HG03103 (cell line): ENCODE measurements around the gene GLI3.

Source experiments
- ATAC-seq: cut with Tn5 transposase; IDR thresholded peaks from one replicate; pipeline ENCODE4 v1.9.1; 2021; ENCODE audit warnings: low read depth; ENCODE audit not compliant: unreplicated experiment

Gene GLI3

DNA sequence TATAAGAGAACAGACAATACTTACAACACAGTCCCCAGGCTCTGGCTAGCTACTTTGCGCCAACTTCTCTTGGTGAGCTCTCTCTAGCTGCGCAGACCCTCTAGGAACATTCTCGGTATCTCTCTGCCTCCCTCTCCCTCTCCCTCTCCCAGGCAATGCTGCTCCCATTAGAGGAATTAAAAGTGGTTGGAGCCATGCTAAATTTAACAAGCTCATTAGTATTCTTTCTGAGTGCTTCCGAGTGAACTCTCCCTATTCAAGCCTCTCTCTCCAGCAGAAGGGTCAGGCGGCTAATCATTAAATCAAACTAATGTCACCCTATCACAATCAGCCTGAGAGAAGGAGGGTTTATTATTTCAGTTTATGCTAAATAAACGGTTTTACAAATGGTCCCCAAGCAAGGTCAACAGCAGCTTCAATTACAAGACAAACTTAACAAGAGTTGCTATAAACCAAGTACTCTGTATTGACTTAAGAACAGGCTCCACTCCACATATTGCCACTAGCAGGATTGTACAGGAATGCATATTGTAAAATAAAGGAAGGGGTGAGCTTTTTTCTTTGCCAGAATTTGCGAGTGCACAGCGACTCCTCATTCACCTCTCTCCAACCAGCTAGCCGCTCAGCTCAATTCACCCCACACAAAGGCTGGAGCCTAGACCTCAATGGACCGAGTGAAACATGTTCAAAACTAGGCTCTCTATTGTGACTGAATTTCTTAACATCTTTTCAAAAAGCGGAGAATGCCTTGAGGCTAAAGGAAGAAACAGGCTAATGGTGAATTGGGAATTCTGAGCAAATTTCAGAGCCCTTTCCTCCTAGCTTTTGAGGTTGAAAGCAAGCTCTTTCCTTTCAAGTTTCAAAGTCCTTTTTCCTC lies 84.4 kb downstream of the GLI3 start:
- no peak for ATAC-seq

DNA sequence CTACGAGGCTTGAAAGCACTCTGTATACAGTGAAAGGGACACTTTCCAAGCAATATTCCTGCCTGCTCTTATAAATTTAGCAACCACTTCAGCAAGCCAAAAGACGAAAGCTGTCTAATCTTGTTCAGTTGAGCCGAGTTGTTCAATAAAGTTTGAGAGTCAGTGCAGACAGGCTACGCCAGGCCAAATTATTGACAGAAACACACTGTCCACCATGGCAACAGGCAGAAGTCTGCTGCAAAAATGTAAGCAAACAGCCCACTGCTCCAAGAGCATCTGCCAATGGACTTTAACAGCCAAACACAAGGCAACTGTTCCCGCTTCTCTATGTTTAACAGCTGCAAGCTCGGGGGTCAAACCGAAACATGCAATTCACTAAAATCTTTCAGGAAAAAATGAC lies 85.7 kb downstream of the GLI3 start:
- no peak for ATAC-seq

DNA sequence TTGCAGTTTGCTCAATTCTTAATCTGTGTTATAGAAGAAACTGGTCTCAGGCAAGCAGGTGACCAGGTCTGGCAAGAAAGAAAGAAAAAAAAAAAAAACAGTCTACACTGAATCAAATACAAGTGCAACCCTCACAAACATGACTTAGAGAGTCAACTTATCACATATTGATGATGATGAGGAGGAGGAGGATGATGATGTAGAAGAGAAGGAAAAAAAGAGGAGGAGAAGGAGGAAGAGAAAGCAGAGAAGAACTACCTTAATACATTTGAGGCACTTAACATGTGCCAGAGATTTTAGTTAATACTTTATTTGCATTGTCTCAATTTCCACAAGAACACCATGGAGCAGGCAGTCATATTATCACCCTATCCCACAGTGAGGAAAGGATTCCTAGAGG lies 91.5 kb downstream of the GLI3 start:
- no peak for ATAC-seq

DNA sequence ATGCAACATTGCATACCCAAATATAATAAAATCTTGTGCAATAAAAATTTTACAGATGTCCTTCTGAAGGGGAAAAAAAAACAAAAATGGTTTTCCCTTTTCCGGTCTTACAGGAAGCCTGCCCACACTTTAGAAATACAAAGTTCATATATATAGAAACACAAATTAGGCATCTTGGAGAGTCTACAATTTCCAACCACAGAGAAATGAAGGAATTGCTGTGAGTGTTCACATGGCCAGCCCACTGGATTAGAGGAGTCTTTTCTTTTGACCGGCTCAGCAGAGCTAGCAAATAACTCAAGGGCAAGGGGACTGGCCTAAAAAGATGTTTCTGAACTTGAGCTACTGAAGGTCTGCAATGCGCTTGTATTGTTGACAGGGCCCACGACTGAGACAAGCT lies 92.4 kb downstream of the GLI3 start:
- no peak for ATAC-seq

DNA sequence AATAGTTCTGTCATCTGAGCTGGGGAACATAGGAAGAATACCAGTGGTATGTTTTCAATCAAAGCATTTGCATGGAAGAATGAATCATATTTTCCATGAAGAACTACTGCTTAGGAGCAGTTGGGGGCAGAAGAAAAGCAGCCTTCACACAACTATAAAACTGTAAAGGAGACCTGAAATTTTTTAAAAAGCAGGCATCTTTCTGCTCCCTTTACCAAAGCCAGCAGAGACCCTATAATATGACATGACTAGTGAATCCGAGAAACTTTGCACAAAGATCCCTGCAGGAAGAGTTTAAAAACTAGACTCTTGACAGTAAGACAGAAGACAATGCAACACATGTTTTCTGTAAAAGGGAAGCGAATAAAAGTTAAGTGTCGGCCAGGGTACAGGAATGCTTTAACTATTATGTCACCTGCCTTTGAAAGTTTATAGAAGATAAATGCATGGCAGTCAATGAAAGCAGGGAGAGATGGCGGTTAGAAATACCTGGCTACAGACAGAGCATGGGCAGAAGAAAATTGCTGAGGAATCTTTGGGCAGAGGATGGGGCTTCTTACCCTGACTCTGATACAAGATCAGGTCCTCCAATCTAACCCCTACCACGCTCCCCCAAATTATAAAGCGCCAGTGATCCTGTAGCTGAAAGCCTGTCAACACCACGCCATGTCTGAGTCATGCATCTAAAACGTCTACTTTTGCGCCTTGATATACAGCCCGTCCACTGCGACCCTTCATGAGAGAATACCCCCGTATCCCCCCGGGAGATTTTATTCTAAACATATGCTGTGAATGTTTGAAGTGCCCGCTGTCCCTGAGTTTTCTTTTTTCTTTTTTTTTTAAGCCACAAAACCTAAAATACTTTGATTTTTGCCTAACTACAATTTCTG lies 93.1 kb downstream of the GLI3 start:
- ATAC-seq = no peak

DNA sequence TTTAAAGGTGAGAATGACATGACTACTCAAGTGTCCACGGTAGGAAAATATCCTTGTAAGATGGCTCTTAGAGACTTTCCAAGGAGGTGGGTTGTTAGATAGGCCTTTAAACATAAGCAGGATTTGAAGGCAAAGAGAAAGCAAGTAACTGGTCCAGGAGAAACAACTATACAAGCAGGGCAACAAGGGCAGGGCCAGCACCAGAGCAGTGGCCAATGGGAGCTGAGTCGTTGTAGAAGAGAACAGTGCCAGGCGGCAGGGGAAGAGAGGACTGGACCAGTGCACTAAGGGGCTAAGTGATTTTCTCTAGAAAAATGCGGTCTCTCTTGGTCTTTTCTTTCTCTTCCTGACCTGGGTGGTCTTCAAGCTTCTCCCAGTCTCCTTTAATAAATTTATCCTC lies 94.9 kb downstream of the GLI3 start:
- ATAC-seq = no peak

DNA sequence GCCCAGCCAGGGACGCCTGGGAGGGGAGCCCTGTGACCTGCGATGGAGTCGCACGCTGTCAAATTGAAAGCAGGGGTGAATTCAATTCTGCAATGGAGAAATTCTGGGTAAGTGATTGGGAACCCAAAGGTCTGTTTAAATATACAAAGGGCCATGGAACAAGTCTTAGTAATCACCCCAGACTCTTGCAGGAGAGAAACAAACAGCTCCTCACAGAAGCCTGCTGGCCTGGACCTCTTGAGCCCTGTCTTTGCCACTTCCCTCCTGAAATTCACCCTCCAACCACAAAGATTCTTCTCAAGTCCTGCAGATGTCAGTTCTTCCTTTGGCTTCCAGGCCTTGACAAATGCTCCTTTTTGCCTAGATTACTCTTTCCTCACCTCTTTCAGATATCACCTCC lies 97.3 kb downstream of the GLI3 start:
- ATAC-seq = no peak

DNA sequence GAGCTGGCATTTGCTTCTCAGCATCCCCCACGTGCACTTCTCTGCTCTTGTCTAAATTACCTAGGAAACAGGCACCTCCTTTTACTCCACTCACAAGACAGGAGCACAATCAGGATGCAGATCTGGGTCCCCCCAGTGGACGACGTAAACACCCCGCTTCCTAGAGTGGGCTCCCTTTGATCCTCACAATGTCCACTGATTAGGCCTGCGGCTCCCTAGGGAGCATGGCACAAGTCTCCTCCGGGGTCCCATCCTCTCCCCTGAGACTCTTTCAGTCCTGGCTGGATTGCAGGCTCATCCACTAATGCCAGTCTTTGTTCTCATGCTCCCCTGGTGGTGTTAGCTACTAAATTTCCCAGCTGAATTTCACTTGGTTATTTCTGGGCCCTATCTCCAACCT lies 98.3 kb downstream of the GLI3 start:
- no peak for ATAC-seq

DNA sequence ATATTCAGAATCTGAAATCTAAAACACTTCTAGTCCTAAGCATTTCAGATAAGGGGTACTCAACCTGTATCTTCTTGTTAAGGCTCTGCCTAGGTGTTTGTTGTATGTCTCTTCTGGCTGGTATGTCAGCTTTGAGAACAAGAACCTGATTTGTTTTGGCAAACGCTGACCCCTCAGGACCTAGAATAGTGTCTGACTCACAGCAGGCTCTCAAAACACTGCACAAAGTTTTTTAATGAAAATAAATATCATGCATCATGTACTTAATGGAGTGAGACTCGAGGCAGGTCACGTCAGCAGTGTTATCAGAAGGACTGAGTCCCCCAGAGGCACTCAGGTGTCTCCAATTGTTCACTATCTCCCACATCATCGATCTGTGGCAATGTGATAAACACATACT lies 99.1 kb downstream of the GLI3 start:
- no peak for ATAC-seq

DNA sequence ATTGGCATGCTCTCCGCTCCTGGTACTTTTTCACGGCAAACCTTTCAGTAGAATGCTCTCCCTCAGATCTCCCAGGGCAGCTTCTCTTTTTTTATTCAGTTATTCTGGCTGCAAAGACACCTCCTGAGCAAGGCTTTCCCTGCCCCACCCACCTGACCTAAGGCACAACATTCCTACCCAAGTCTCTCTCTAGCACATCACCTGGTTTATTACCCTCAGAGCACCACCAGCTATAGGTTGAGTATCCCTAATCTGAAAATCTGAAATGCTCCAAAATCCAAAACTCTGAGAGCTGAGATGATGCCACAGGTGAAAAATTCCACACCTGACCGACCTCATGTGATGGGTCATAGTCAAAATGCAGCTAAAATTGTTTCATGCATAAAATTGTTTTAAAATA lies 99.6 kb downstream of the GLI3 start:
- ATAC-seq = no peak

DNA sequence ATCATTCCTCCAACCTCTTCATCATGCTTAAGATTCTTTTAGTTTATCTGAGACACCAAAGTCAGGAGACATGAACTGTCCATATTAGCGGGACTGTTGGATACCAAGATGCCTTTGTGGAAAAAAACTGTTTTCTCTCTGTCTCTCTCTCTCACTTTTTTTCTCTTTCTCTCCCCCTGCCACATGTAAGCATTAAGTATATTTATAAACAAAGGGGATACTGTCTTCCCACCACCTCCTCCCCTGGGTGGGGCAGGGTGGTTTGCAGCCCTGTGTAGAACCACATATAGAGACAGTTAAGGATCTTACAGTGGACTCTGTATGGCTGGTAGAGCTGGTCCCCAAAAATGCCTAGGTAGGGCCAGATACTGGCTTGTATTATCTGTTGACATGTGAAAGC lies 101.3 kb downstream of the GLI3 start:
- no peak for ATAC-seq

DNA sequence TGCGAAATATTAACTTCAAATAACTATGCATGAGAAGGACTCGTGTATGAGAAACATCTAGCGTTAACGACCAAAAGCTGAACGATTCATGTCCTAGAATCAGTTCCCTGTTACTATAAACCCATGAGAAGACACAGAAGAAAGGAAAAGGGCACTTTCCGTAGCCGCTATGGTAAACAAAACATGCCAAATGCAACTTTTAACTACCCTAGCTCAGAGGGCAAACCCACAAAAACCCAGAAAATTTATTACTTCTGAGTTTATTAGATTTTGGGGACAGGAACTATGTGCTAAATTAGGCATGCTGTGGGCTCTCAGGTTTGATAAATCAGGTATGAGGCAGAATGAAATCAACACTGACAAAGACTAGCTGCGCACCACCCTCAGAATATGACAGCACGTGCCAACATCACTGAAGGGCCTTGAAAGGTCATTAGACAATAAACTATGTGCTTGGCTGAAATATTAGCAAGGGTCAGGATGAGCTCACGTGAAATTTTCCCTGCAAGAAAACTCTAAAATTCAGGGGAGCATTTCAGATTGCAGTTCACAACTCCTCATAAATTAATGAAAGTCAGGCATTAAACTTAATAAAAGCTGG lies 102.6 kb downstream of the GLI3 start:
- no peak for ATAC-seq

DNA sequence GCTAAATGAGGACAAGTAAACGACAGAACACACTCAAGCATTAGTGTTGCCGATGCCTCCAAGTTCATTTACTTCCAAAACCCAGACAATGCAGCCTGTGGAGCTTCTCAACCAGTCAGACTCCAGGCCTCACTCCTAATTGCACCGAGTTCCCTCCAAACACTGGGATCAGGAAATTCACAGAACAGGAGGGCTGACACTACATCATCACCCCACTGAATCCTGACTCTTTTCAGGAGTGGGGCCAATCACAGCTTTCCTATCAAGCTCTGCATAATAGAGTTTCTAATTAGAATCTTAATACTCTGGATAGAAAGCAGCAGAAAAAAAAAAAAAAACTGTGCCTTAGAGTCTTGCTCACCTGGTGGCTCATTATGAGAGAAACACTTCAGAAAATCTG lies 103.7 kb downstream of the GLI3 start:
- no peak for ATAC-seq

DNA sequence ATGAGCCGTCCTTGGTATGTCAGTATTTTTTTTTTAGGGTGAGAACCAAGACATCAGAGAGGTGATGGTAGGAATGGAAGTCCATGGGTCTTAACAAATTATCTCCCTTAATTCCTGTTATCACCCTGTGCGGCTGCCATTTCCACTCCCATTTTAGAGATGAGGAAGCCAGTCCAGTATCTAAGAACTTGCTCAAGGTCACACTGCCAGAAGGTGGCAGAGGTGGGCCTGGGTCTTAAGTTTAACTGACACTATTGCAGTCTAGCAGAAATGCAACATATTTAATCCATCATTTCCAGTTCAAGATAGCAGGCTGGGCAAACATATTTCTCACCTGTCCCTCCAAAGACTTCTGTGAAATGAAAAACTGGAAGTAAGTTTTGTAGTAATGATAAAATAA lies 108.3 kb downstream of the GLI3 start:
- ATAC-seq = no peak

DNA sequence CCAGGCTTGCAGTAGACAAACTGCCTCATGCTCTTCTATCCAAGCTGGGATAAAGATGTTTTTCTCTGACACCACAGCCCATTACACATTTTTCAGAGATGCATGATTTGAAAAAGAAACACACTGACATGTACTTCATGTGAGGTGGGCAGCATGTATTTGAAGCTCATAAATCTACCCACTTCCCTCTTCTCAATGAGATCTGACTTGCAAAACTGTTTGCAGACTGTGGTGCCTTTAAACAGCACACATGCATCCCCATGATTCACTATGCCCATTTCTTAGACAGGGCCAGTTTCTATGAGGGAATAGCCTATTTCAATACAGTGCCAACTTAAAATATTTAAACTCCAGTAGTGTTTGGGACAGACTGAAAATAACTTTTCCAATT lies 109.8 kb downstream of the GLI3 start:
- no peak for ATAC-seq

DNA sequence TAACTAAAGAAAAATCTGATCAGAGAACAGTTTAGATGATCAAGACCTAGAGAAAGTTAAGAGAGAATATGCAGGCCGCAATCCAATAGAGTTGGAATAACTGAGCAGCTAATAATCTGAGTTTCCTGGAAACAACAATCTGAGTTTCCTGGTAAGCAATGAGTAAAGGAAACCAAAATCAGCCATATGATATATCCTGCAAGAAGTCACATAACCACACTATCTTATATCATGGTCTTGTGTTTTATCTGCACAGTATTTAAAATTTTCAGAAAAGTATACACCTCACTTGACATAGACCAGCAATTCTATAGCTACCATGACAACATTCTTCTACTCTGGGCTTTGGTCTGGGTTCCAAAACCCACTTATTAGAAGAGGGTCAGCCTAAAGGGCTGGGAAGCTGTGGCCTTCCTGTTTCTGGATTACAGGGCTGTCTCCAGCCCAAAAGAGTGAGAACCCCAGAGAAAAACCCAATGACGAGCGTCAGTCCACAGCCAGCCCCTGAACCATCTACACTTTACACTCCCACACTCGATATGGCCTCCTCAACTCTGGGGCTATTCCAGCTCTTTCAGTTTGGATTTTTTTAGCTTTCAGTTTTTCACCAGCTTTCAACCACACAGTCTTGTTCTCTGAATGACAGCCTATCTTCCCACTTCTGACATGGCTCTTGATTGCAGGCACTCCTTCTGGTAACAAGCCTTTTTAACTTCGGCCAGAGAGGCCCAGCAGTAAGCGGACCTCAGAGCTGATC lies 110.4 kb downstream of the GLI3 start:
- no peak for ATAC-seq

DNA sequence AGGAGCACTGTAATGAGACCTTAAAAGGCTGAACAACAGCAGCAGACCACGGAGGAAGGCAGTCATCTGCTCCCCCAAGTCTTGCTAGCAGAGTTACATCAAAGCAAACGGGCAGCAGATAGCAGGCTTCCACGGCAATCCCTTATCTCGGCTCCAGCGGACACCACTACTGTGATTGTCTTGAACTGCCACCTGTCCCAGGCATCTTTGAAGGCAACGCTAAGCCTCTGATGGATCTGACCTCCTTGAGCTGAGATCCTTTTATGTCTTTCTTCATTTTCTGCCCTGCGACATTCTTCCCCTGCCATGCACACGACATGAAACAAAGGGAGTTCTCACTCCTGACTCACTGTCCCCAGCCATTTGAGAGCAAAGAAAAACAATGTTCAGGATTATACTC lies 111.7 kb downstream of the GLI3 start:
- no peak for ATAC-seq

DNA sequence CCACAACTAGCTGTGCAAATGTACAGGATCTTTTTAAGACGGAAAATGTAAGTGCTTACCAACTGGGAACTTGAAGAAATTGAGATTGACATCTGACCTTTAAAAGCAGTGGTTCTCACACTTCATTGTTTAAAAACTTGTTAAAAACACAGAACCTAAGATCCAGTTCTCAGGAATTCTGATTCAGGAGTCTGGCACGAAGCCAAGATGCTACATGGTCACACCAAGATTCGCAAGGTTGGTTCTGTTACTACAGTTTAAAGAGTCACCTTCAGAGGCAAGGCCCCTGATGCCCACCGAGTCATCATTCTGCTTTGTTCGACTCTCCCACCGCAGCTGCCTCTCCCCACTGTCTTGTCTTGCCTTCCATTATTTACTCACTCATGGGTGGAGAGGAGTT lies 113.3 kb downstream of the GLI3 start:
- no peak for ATAC-seq

DNA sequence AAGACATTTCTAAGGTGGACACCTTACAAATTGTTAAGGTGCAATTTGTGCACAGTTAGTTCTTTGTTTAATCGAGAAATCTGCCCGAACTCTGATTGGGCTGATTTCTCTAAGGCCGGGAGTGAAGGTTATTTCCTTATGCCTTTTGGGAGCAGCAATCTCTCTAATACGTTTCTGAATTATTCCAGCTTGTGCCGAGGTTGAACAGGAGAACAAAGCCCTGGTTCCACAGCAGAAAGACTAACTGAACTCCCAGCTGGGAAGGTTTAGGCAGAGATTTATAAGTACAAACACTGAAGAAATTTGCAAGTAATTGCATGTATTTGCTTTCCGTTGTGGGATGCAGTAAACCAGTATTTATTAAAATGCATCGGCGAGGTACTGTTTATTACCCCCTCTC lies 116.8 kb downstream of the GLI3 start:
- no peak for ATAC-seq

DNA sequence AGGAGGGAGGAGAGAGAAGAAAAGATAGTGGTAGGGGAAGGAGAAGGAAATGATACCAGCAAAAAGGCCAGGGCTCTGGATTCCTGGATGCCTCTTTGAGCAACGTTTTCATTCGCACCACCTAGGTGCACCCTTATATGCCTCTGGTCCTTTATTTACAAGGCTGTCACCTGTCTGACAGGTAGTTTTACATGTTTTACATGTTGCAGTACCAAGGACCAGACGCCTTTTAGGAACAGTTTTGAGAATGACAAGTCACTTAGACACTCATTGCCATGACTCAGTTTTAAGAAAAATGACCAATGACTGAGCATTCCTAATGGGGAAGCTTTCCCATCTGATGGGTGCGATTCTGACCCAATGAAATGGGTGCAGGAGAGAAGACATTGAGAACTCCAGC lies 119.8 kb downstream of the GLI3 start:
- ATAC-seq = no peak

DNA sequence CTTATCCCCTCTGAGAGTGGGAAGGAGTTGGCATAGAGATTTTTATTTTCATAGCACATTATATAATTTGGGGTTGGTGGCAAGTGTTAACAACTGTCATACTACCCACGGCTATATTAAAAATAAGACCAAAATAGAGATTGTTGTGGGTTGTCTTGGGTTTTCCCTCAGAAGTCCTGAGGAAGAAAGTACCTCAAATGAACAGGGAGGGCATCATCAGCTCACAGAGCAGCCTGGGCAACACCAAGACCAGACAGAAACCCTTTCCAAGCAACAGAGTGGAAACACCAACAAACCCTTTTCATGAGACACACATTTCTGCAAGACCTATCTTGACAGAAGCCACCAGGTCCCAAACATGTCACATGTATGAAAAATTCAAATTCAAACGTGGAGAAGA lies 121.2 kb downstream of the GLI3 start:
- no peak for ATAC-seq
